Measurements from ENCODE around the gene OR2G2. TPM values are rescaled to one million over a fixed set of nuclear protein-coding genes. Genes with fewer than 3 reads are reported as not detected.

OR2G2 gene
- total and polyA plus RNA-seq, 2 of the 8 experiments (the other 6 are each of a cell fraction or from before 2014, with no cell fraction given), result not detected

- TF ChIP-seq RBBP5 (IDR thresholded peaks at IDR 0.05; ENCODE audit: borderline replicate concordance, low read depth, low read length) (no peak), SAP30 (IDR thresholded peaks at IDR 0.05; ENCODE audit: insufficient read depth, insufficient replicate concordance, low read length) (no peak), KDM1A (IDR thresholded peaks at IDR 0.05; ENCODE audit: borderline replicate concordance, low read length) (no peak)
Observed at GRCh38 chr1:247551721-247552120, 36.4 kb upstream of the OR2G2 start (continued).
